ENCODE measurements around the gene BCAS4. TPM values are rescaled to one million over a fixed set of nuclear protein-coding genes. Genes with fewer than 3 reads are reported as not detected.

The BCAS4 gene
- total RNA-seq, 1 donor, result 2.7 TPM

DNA sequence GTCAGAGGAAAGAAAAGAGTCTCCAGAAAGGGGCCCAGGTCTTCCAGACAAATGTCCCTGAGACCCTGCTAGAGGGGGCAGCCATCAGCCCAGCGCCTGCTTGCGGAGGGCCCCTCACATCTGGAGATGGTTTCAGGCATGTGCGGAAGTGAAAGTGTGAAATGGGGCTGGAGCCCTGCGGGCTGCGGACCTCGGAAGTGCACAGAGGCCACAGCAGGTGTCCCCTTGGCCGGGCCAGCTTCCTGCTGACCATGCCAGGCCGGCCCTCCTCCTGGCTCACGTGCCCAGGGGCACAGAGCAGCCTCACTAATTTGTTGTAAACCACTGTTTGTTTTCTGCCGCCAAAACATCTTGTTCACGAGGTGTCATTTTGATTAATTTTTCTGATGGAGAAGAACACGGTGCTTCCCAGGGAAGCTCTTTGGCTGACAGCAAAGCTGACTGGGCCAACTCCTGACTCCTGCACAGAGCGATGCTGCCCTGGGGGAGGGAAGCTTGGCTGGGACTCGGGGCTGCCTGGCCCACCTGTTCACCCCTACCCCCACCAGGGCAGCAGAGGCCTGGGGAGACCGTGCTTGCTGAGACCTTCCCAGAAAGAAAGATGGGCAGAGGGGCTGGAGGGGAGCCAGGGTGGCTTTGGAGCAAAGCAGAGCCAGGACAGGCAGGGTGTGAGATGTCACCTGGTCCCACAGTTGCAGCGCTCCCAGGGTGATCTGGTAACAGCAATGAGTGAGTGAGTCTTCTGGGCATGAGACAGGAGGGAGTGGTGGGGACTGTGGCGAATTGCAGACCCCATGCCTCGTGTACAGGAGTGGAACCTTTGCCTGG is 54.2 kb downstream of the BCAS4 start:
- DNase-seq (ENCODE audit: low read depth), result no peak
- TF ChIP-seq, protein P1, sequence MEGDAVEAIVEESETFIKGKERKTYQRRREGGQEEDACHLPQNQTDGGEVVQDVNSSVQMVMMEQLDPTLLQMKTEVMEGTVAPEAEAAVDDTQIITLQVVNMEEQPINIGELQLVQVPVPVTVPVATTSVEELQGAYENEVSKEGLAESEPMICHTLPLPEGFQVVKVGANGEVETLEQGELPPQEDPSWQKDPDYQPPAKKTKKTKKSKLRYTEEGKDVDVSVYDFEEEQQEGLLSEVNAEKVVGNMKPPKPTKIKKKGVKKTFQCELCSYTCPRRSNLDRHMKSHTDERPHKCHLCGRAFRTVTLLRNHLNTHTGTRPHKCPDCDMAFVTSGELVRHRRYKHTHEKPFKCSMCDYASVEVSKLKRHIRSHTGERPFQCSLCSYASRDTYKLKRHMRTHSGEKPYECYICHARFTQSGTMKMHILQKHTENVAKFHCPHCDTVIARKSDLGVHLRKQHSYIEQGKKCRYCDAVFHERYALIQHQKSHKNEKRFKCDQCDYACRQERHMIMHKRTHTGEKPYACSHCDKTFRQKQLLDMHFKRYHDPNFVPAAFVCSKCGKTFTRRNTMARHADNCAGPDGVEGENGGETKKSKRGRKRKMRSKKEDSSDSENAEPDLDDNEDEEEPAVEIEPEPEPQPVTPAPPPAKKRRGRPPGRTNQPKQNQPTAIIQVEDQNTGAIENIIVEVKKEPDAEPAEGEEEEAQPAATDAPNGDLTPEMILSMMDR (IDR thresholded peaks at IDR 0.05; ENCODE audit: insufficient read depth, low read length), result no peak
- no peak overlapping the region for H3K4me3 ChIP-seq (ENCODE audit: low read depth, low read length)

DNA sequence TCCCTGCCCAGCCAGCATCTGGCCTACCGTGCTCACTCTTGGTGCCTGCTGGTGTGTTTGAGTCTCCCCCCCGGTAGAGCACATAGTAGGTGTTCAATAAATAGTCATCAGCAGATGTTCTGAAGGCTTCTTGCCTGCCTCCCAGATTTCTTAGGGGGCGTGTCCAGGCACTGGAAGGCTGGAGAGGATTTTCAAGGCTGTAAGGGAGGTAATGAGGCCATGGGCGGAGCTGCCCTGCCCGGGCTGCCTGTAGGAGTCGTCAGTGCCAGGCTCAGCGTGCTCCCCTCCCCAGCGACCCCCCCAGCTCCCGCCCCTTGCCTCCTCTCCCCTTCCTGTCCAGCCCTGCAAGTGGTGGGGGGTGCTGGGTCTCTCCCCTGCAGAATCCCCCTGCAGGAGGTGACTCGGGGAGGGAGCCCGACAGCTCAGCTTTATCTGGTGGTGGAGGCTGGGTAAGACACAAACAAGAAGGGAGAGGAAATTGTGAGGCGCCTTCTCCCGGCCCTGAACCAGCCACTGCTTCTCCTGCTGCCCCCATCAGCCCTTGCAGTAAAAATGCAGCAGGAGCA is 55.9 kb downstream of the BCAS4 start:
- DNase-seq (ENCODE audit: low read depth), result no peak

DNA sequence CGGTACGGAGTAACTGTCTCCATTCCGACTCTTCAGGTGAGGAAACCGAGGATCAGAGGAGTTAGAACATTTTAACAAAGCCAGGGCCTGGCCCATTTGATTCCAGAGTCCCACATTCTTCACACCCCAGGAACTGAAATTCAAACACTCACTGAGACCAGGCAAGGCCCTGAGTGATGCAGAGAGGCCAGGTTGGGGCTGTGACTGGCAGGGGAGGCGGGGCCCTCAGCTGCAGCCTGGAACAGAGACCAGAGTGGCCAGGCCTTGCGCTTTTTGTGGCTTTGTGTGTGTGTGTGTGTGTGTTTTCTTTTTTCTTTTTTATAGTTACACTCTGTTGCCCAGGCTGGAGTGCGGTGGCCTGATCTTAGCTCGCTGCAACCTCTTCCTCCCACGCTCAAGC is 57.2 kb downstream of the BCAS4 start:
- TF ChIP-seq, protein P1 (IDR thresholded peaks at IDR 0.05; ENCODE audit: insufficient read depth, low read length), result no peak
- no peak for DNase-seq (ENCODE audit: low read depth)
- H3K4me3 ChIP-seq (ENCODE audit: low read depth, low read length), result no peak overlapping the region

More for the DNA sequence above, 55.9 kb downstream of the BCAS4 start:
- TF ChIP-seq, protein P1 (IDR thresholded peaks at IDR 0.05; ENCODE audit: insufficient read depth, low read length), result no peak
- H3K4me3 ChIP-seq (ENCODE audit: low read depth, low read length), result no peak overlapping the region

DNA sequence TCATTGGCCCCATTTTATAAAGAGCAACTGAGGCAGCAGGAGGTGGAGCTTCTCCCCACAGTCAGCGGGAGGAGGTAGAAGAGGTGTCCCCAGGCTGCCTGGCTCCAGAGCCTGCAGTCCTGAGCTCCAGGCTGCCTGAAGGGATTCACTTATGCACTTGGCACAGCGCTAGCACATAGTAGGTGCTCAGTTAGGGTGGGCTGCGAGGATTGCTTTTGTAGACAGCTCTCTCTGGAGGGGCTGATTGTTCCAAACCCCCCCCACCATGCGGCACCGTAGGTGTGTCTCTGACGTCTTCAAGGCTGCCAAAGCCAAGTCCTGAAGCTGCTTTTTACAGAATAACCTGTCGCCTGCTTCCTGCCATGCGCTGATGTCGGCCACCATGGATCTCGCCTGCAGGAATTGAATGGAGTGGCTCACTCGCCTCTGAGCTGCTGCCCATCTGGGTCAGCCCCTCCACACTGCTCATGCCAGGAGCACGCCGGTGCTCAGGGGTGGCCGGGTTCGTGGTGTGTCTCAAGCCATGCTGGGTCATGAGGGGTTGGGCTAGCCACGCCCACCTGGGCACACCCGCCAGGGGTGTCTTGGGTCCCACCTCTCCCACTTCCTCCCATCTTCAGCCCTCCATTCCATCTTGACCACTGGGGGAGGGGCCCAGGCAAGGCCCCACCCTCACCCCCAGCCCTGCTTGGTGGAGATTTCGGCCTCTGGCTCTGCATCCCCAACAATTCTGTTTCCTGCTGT is 59.8 kb downstream of the BCAS4 start:
- TF ChIP-seq, protein P1 (IDR thresholded peaks at IDR 0.05; ENCODE audit: insufficient read depth, low read length), result no peak
- no peak for DNase-seq (ENCODE audit: low read depth)
- no peak overlapping the region for H3K4me3 ChIP-seq (ENCODE audit: low read depth, low read length)

DNA sequence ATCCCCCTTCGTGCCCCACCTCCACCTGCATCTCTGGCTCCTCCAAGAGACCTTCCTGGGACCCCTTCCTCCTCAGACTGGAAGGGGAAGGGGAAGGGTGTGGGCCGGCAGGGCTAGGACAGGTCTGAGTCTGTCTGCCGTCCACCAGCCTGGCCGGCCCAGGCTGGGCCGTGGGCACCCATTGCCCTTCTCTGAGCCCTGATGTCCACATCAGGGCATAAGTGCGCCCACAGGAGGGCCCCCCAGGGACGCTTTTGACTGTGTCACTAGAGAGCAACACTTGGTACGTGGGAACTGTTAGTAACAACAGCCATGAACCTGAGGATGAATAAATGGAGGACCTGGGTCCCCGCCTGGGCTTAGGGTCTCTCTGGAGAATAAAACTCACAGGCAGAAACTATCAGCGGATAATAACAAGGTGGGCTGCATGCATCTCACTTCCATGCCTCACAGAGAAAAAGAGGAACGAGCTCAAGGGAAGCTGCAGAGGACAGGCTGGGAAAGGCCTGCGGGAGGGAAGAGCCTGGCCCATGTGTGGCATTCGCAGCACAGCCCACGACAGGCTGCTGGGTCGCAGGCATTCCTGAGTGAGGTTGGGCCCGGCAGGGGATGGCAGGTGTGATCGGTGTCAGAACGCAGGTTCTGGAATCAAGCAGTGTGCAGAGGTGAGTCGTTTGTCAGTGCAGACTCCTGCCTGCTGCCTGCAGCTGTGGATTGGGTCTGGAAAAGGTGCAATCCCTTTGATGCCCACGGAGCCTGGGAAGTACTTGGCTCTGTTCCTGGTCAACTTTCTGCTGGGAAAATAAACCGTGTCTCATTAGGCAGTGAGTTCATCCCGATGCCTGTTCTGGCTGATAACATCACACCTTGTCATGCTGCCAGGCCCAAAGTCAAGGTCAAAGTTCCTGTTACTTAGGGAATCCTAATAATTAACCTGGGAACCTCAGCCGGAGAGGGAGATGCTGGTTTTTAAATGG is 60.9 kb downstream of the BCAS4 start:
- TF ChIP-seq, protein P1 (IDR thresholded peaks at IDR 0.05; ENCODE audit: insufficient read depth, low read length), result no peak
- no peak for DNase-seq (ENCODE audit: low read depth)
- H3K4me3 ChIP-seq (ENCODE audit: low read depth, low read length), result no peak overlapping the region

DNA sequence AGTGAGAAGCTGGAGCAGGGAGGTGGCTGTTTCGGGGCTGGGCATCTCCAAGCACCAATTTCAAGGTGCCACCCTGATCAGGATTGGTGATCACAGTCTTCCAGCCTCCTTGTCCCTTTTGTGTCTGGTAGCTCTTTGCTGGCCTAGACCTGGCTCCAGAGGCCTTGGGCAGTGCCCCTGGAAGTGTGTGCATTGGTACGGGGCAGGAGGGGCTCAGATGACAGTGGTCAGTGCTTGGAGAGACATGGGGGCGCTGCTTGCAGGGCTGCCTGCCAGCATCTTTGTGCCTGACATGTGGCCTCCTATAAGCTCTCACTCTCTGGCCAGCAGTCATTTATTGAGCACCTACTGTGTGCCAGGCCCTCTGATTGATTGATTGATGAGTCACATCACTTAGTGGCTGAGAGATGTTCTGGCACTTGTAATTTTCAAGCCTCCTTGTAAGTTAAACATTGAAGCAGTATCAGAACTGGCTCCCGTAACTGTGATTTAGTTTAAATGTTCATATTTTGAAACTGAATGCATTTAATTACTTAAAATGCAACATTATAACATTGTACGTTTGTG is 61.7 kb downstream of the BCAS4 start:
- TF ChIP-seq, protein P1 (IDR thresholded peaks at IDR 0.05; ENCODE audit: insufficient read depth, low read length), result no peak
- no peak for DNase-seq (ENCODE audit: low read depth)
- no peak overlapping the region for H3K4me3 ChIP-seq (ENCODE audit: low read depth, low read length)

Measured in fibroblast of the aortic adventitia (primary cell).